HEK293 (cell line): Measurements from ENCODE around the gene SPOCK3.

ENCODE experiments used
- CTCF ChIA-PET: fragments of 350-600 bp; formaldehyde crosslinking; extraction: SDS; loops from one replicate; lab custom pipeline; 2021; ENCODE audit warnings: antibody characterized with exemption; lab: Yijun Ruan, JAX
- POLR2A ChIA-PET: fragments of 300-600 bp; formaldehyde crosslinking; extraction: SDS; loops from one replicate; lab custom pipeline; 2020; ENCODE audit warnings: antibody characterized with exemption, inconsistent platforms; lab: Yijun Ruan, JAX
- H3K27ac ChIP-seq: fragments of 200-500 bp; sonication (Bioruptor generic); 2 replicates; pipeline ENCODE4 v1.5.1; 2014; ENCODE audit warnings: low read depth, low read length, control low read depth, inconsistent platforms; ENCODE audit errors: extremely low read depth
- H3K36me3 ChIP-seq, 2 experiments: fragments of 200-500 bp in 1 of 2; sonication (Bioruptor generic) in 1 of 2; 1 replicate in 1 of 2; 2 replicates in 1 of 2; pipeline ENCODE4 v1.5.1; 2014 to 2017; ENCODE audit warnings: inconsistent platforms in 2 of 2, low read length in 2 of 2; ENCODE audit not compliant: control insufficient read depth in 2 of 2, insufficient read depth in 1 of 2
- H3K4me1 ChIP-seq: fragments of 200-500 bp; sonication (Bioruptor generic); 2 replicates; pipeline ENCODE4 v1.5.1; 2014; ENCODE audit warnings: mild to moderate bottlenecking, low read length, inconsistent platforms; ENCODE audit not compliant: control insufficient read depth, insufficient read depth
- H3K4me3 ChIP-seq: 2 replicates; pipeline ENCODE4 v1.5.1; 2011; ENCODE audit warnings: low read depth, mild to moderate bottlenecking, control low read depth, low read length, moderate library complexity
- H3K9me3 ChIP-seq: fragments of 200-500 bp; sonication (Bioruptor generic); 2 replicates; pipeline ENCODE4 v1.5.1; 2014; ENCODE audit warnings: low read depth, low read length, inconsistent platforms; ENCODE audit not compliant: control insufficient read depth, insufficient read depth
- BCL11A ChIP-seq: fragments of 450-650 bp; formaldehyde crosslinking; IDR thresholded peaks from 2 replicates; pipeline ENCODE4 v1.5.1; 2016; ENCODE audit warnings: low read depth, missing biosample characterization, missing genetic modification characterization
- CTCF ChIP-seq: fragments of 450-650 bp; formaldehyde crosslinking; IDR thresholded peaks from 2 replicates; pipeline ENCODE4 v1.5.1; 2016; ENCODE audit warnings: missing biosample characterization, missing genetic modification characterization
- HIC1 ChIP-seq: fragments of 450-650 bp; formaldehyde crosslinking; IDR thresholded peaks from 2 replicates; pipeline ENCODE4 v1.5.1; 2016; ENCODE audit warnings: missing biosample characterization, missing genetic modification characterization
- MZF1 ChIP-seq: fragments of 450-650 bp; formaldehyde crosslinking; IDR thresholded peaks from 2 replicates; pipeline ENCODE4 v1.5.1; 2017; ENCODE audit warnings: missing biosample characterization, missing genetic modification characterization, borderline replicate concordance
- OSR2 ChIP-seq: fragments of 450-650 bp; formaldehyde crosslinking; IDR thresholded peaks from 2 replicates; pipeline ENCODE4 v1.5.1; 2016; ENCODE audit warnings: missing biosample characterization, missing genetic modification characterization
- OVOL3 ChIP-seq: fragments of 450-650 bp; formaldehyde crosslinking; IDR thresholded peaks from 2 replicates; pipeline ENCODE4 v1.5.1; 2016; ENCODE audit warnings: missing biosample characterization, missing genetic modification characterization
- SCRT1 ChIP-seq: fragments of 450-650 bp; formaldehyde crosslinking; IDR thresholded peaks from 2 replicates; pipeline ENCODE4 v1.5.1; 2016; ENCODE audit warnings: missing biosample characterization, missing genetic modification characterization, borderline replicate concordance
- ZFP3 ChIP-seq: fragments of 450-650 bp; formaldehyde crosslinking; IDR thresholded peaks from 2 replicates; pipeline ENCODE4 v1.5.1; 2016; ENCODE audit warnings: low read depth, missing biosample characterization, missing genetic modification characterization
- ZNF132 ChIP-seq: fragments of 450-650 bp; formaldehyde crosslinking; IDR thresholded peaks from 2 replicates; pipeline ENCODE4 v1.5.1; 2017; ENCODE audit warnings: missing biosample characterization, missing genetic modification characterization, borderline replicate concordance
- ZNF146 ChIP-seq: fragments of 450-650 bp; formaldehyde crosslinking; IDR thresholded peaks from 2 replicates; pipeline ENCODE4 v1.5.1; 2016; ENCODE audit warnings: missing biosample characterization, missing genetic modification characterization
- ZNF157 ChIP-seq: fragments of 450-650 bp; formaldehyde crosslinking; IDR thresholded peaks from 2 replicates; pipeline ENCODE4 v1.5.1; 2016; ENCODE audit warnings: missing biosample characterization, missing genetic modification characterization
- ZNF16 ChIP-seq: fragments of 450-650 bp; formaldehyde crosslinking; IDR thresholded peaks from 2 replicates; pipeline ENCODE4 v1.5.1; 2016; ENCODE audit warnings: low read depth, missing biosample characterization, missing genetic modification characterization
- ZNF184 ChIP-seq: fragments of 450-650 bp; IDR thresholded peaks from 2 replicates; pipeline ENCODE4 v1.5.1; 2018; ENCODE audit warnings: missing biosample characterization, mild to moderate bottlenecking, missing genetic modification characterization
- ZNF2 ChIP-seq: fragments of 450-650 bp; formaldehyde crosslinking; IDR thresholded peaks from 2 replicates; pipeline ENCODE4 v1.5.1; 2016; ENCODE audit warnings: missing biosample characterization, missing genetic modification characterization
- ZNF223 ChIP-seq: fragments of 450-650 bp; formaldehyde crosslinking; IDR thresholded peaks from 2 replicates; pipeline ENCODE4 v1.5.1; 2016; ENCODE audit warnings: missing biosample characterization, missing genetic modification characterization
- ZNF23 ChIP-seq: fragments of 450-650 bp; formaldehyde crosslinking; IDR thresholded peaks from 2 replicates; pipeline ENCODE4 v1.5.1; 2016; ENCODE audit warnings: missing biosample characterization, missing genetic modification characterization, borderline replicate concordance
- ZNF24 ChIP-seq: fragments of 450-650 bp; formaldehyde crosslinking; IDR thresholded peaks from 2 replicates; pipeline ENCODE4 v1.5.1; 2016; ENCODE audit warnings: missing biosample characterization, missing genetic modification characterization
- ZNF311 ChIP-seq: fragments of 450-650 bp; formaldehyde crosslinking; IDR thresholded peaks from 2 replicates; pipeline ENCODE4 v1.5.1; 2017; ENCODE audit warnings: missing biosample characterization, missing genetic modification characterization, borderline replicate concordance
- ZNF394 ChIP-seq: fragments of 450-650 bp; formaldehyde crosslinking; IDR thresholded peaks from 2 replicates; pipeline ENCODE4 v1.5.1; 2016; ENCODE audit warnings: missing biosample characterization, missing genetic modification characterization, mild to moderate bottlenecking, moderate library complexity, borderline replicate concordance
- ZNF518A ChIP-seq: fragments of 450-650 bp; formaldehyde crosslinking; conservative IDR thresholded peaks from 2 replicates; pipeline ENCODE4 v1.5.1; 2016; ENCODE audit warnings: low read depth, missing biosample characterization, missing genetic modification characterization
- ZNF571 ChIP-seq: fragments of 450-650 bp; formaldehyde crosslinking; IDR thresholded peaks from 2 replicates; pipeline ENCODE4 v1.5.0; 2017; ENCODE audit warnings: missing biosample characterization, missing genetic modification characterization
- ZNF596 ChIP-seq: fragments of 450-650 bp; IDR thresholded peaks from 2 replicates; pipeline ENCODE4 v1.5.0; 2018; ENCODE audit warnings: missing biosample characterization, mild to moderate bottlenecking, missing genetic modification characterization, moderate library complexity
- ZNF623 ChIP-seq: fragments of 450-650 bp; formaldehyde crosslinking; IDR thresholded peaks from 2 replicates; pipeline ENCODE4 v1.5.1; 2016; ENCODE audit warnings: missing biosample characterization, missing genetic modification characterization
- ZNF677 ChIP-seq: fragments of 450-650 bp; IDR thresholded peaks from 2 replicates; pipeline ENCODE4 v1.5.0; 2018; ENCODE audit warnings: missing biosample characterization, mild to moderate bottlenecking, missing genetic modification characterization, moderate library complexity
- ZNF707 ChIP-seq: fragments of 450-650 bp; formaldehyde crosslinking; IDR thresholded peaks from 2 replicates; pipeline ENCODE4 v1.5.1; 2016; ENCODE audit warnings: missing biosample characterization, missing genetic modification characterization
- ZNF792 ChIP-seq: fragments of 450-650 bp; formaldehyde crosslinking; IDR thresholded peaks from 2 replicates; pipeline ENCODE4 v1.5.1; 2016; ENCODE audit warnings: missing biosample characterization, missing genetic modification characterization
- ZSCAN5A ChIP-seq: fragments of 450-650 bp; formaldehyde crosslinking; IDR thresholded peaks from 2 replicates; pipeline ENCODE4 v1.5.1; 2016; ENCODE audit warnings: missing biosample characterization, missing genetic modification characterization

SPOCK3 gene

GRCh38 chr4:167031534-167032156 lies 202.6 kb downstream of the SPOCK3 start:
- TF ChIP-seq ZNF792 (tag by site-specific recombination) (no peak), ZNF184 (no peak), ZNF146 (tag by site-specific recombination) (no peak), ZNF24 (tag by site-specific recombination) (no peak), MZF1 (tag by site-specific recombination) (no peak), ZNF707 (tag by site-specific recombination) (no peak), ZNF518A (no peak), ZNF571 (tag by site-specific recombination) (no peak), ZNF596 (tag by site-specific recombination) (no peak), ZNF223 (tag by site-specific recombination) (no peak), ZNF2 (tag by site-specific recombination) (no peak), ZNF132 (tag by site-specific recombination) (no peak), CTCF (tag by site-specific recombination) (no peak), ZNF623 (no peak), OSR2 (tag by site-specific recombination) (no peak), OVOL3 (tag by site-specific recombination) (no peak), ZNF311 (tag by site-specific recombination) (no peak), ZNF394 (no peak)
- H3K27ac ChIP-seq: no peak overlapping the region
- H3K36me3 ChIP-seq: no peaks in the 10 kb centered on the region
- POLR2A ChIA-PET: no interaction called here
- H3K4me1 ChIP-seq: no peaks in the 10 kb centered on the region
- H3K4me3 ChIP-seq: no peak overlapping the region
- H3K9me3 ChIP-seq: no peaks in the 10 kb centered on the region
- CTCF ChIA-PET: interaction anchor here (0.6 to 1.1 kb wide), 2 partner anchors 9 to 577 kb away, joined by 3 to 4 read pairs; no protein-coding TSS in a partner anchor

DNA sequence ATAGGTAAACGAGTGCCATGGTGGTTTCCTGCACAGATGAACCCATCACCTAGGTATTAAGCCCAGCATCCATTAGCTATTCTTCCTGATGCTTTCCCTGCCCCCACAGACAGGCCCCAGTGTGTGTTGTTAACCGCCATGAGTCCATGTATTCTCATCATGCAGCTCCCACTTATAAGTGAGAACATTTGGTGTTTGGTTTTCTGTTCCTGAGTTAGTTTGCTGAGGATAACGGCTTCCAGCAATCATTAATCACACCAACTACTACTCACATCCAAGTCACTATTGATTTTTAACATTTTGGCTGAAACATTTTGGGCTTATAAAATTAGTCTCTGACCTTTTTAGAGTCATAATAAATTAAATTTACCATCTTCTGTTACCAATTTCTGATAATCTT lies 205.3 kb downstream of the SPOCK3 start:
- Histone ChIP-seq H3K4me1 (no peaks in the 10 kb centered on the region), H3K27ac (no peak overlapping the region), H3K4me3 (no peak overlapping the region), H3K9me3 (no peaks in the 10 kb centered on the region), H3K36me3 (no peaks in the 10 kb centered on the region)
- ChIA-PET POLR2A (no interaction called here), CTCF (no interaction called here)
- no peak for TF ChIP-seq ZNF571 (tag by site-specific recombination)
- no peak for TF ChIP-seq ZNF157
- no peak for TF ChIP-seq ZNF16
- TF ChIP-seq BCL11A: no peak
- TF ChIP-seq HIC1 (tag by site-specific recombination): no peak
- TF ChIP-seq ZNF677: no peak
- no peak for TF ChIP-seq ZSCAN5A (tag by site-specific recombination)
- no peak for TF ChIP-seq SCRT1 (tag by site-specific recombination)
- TF ChIP-seq ZFP3 (tag by site-specific recombination): no peak
- no peak for TF ChIP-seq ZNF23 (tag by site-specific recombination)
